ENCODE data around the gene TSGA10IP.
"Not testable (repeated sequence)": the region's sequence is repeated elsewhere in the genome, so short reads cannot be mapped to it uniquely, and the experiment has no call there.

Gene TSGA10IP

DNA sequence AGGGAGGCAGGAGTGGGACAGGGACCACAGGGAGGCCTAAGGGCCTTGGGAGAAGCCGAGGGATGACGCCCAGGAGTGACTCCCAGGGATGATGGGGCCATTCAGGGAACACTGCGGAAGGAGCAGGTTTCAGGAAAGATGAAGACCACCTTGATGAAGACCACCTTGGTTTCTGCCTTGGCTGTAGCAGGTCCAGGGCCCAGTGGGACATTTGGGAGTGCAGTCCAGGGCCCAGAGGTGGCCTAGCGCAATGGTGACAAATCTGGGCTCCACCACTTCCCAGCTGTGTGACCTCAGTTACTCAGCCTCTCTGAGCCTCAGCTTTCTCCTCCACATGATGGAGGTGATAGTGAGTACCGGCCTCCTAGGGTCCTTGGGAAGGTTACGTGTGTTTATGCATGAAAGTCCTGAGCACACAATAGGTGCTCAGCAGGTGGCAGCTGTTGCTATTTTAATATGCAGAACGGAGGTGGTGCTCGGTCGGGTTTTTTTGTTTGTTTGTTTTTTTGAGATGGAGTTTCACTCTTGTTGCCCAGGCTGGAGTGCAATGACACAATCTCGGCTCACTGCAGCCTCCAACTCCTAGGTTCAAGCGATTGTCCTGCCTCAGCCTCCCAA, 770 bp downstream of the TSGA10IP start:
- DNase-seq: no peak

DNA sequence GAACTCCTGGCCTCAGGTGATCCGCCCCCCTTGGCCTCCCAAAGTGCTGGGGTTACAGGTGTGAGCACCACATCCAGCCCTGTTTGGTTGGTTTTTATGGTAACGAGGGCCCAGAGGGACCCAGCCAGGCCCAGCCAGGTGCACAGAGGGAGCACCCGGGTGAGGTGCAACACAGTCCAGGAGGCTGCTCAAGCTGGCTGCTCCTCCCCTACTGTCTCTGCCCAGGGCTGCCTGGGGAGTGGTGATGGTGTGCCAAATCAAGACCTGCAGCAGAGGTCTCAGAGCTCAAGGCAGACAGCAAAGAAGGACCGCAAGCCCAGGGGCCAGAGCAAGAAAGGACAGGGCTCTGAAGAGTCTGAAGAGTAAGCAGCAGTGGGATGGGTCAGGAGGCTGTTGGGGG, 1.4 kb downstream of the TSGA10IP start:
- no peak for DNase-seq

DNA sequence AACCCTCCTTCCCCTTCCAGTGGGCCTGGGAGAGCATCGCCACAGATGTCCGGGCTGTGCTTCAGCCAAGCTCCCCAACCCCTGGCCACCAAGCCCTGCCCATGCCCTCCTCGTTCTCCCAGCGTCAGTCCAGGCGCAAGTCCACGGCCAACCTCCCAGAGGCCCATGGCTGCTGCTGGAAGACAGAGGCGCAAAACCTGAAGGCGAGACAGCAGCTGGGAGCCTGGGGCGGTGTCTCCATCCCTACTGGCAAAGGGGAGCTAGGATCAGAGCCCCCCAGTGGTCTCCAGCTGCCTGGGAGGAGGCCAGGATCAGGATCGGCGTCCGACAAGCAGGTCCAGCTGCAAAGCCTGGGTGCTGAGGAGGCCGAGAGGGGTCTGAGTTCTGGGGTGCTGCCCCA, 1.9 kb downstream of the TSGA10IP start:
- no peak for DNase-seq

DNA sequence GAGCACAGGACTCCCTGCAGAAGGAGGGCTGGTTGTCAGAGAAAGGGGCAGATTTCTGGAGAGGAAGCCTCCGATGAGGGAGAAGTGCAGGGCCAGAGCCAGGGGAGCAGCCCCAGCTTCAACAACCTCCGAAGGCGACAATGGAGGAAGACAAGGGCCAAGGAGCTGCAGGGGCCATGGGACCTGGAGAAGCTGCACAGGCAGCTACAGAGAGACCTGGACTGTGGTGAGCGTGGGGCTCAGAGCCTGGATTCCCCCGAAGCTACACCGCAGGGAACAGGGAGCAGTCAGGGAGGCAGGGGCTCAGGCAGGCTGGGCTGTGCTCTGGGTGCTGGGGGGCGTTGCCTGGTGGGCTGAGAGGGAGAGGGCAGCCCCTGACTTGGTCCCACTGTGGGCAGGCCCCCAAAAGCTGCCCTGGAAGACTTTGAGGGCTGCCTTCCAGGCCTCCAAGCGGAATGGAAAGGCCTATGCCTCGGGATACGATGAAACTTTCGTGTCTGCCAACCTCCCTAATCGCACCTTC, 2.4 kb downstream of the TSGA10IP start:
- DNase-seq: no peak

DNA sequence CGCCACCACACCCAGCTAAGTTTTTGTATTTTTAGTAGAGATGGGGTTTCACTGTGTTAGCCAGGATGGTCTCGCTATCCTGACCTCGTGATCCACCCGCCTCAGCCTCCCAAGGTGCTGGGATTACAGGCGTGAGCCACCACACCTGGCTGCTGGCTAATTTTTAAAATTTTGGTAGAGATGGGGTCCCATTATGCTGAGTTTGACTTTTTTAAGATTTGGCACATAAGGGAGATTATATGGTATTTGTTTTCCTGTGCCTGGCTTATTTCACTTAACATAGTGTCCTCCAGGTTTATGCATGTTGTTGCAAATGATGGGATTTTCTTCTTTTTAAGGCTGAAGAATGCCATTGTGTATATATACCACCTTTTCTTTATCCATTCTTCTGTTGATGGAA, 5.4 kb downstream of the TSGA10IP start:
- not testable (repeated sequence) for DNase-seq

- DNase-seq: not testable (repeated sequence)
Measured at GRCh38 chr11:65951641-65952040, 6.4 kb downstream of the TSGA10IP start.

GRCh38 chr11:65952052-65952521, 6.8 kb downstream of the TSGA10IP start:
- no peak for DNase-seq

GRCh38 chr11:65953471-65953870, 8.2 kb downstream of the TSGA10IP start:
- no peak for DNase-seq

DNA sequence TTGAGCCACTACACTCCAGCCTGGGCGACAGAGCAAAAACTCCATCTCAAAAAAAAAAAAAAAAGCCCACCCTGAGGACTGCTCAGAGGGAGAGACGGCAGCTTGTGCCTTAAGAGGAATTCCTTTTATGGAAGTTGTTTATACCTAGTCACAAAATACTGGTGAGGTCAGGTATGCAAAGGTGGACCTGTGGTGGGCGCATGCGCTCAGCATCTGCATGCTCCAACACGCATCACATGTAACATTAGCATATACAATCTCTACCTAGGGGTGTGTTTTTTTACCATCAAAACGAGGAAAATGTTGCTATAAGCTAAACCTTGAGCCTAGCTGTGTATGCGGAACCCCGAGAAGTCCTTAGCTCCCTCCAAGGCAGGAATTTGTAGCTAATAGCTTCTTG, 9.5 kb downstream of the TSGA10IP start:
- no peak for DNase-seq

DNA sequence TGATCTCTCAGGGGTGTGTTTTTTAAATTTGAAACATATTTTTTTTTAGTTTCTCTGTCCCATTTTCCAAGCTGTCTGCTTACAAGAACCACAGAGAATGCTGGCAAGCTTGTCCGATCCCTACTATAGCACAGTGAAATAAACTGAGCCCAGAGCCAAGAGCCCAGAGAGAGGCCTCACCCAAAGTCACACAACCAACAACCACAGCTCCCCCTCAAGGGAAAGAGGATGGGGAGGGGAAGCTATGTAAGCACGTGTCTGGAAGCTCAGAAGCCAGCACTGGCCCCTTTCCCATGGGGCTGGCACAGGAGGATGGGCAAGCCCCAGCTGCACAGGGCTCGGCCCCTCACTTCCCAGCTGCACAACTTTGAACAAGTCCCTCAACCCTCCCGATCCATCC, 13.0 kb downstream of the TSGA10IP start:
- DNase-seq: no peak

DNA sequence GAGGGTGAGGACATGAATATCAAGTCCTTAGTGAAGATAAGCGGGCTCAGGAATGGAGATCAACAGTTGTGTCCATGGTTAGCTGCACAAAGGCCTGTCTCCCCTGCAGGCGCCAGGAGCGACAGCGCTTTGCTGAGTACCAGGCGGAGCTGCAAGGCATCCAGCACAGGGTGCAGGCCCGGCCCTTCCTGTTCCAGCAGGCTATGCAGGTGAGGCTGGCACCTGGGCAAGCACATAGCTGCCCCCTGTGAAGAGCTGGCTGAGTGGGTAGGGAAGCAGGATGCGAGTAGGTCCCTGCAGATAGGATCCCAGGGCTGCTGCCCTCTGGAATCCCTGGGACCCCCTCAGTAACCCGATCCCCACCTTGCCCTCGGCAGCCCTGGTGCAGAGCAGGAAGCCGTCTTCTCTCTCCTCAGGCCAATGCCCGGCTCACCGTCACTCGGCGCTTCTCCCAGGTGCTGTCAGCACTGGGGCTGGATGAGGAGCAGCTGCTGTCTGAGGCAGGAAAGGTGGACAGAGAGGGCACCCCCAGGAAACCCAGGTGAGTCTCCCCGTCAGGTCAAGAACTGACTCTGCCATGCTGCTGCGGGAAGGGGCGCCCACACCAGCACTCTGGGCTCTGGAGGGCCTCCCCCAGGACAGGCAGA, 13.6 kb downstream of the TSGA10IP start:
- no peak for DNase-seq

DNA sequence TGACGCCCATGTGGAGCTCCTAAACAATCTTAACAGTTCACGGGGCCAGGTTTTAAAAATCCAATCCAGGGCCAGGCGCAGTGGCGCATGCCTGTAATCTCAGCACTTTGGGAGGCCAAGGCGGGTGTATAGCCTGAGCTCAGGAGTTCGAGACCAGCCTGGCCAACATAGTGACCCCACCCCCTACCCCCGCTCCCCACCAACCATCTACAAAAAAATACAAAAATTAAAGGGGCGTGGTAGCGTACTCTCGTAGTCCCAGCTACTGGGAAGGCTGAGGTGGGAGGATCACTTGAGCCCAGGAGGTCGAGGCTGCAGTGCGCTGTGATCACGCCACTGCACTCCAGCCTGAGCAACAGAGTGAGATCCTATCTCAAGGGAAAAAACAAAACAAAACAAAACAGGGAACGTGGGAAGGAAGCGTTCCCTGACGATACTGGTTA, 15.6 kb downstream of the TSGA10IP start:
- no peak for DNase-seq

DNA sequence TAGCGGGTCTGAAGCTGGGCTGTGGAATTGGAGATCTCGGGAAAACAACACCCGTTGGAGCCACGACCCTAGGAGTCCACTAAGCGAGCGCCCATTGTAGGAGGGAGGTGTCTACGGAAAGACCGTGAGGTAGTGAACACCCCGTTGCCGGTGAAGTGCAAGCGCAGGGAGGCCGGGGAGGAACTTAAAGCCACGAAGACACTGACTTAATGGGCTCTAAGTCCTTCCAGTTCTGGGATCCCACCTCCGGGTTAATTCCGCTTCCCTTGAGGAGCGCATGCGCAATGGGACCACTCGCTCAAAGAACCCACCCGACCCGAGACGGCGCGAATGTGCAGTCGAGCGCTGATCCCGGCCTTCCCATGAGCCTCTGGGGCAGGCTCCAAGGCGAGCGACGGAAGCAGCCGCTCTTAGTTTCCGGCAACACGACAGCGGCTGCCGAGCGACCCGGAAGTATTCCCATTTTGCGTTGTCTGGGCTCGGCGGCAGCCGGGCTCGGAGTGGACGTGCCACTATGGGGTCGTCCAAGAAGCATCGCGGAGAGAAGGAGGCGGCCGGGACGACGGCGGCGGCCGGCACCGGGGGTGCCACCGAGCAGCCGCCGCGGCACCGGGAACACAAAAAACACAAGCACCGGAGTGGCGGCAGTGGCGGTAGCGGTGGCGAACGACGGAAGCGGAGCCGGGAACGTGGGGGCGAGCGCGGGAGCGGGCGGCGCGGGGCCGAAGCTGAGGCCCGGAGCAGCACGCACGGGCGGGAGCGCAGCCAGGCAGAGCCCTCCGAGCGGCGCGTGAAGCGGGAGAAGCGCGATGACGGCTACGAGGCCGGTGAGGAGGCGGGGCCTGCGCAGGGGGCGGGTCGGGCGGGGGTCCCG, 16.2 kb downstream of the TSGA10IP start, which contains the start of gene SART1:
TSS of gene SART1 (plus strand) at position 468 of the 874 bp plus-strand sequence. CDS start at position 515, 47 bp downstream.
- DNase-seq: peak; percentile 74 to 99 (median 95)

- no peak for DNase-seq
Measured at GRCh38 chr11:65962141-65962564, 16.9 kb downstream of the TSGA10IP start.

DNA sequence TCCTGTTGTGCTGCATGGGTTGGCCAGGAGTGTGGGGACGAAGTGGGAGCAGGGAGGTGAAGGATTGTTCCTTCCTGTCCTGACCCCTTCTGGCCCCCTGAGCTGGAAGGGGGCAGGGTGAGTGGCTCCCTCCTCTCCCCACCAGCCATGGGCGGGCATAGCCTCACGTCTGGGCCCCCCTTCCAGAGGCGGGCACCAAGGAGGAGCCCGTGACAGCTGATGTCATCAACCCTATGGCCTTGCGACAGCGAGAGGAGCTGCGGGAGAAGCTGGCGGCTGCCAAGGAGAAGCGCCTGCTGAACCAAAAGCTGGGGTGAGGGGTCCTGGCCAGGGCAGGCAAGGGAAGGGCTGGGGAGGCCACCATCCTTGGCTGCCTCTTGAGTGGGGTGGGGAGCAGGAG, 19.6 kb downstream of the TSGA10IP start:
- DNase-seq: no peak

- DNase-seq: no peak
Measured at GRCh38 chr11:65965986-65966762, 20.9 kb downstream of the TSGA10IP start.

DNA sequence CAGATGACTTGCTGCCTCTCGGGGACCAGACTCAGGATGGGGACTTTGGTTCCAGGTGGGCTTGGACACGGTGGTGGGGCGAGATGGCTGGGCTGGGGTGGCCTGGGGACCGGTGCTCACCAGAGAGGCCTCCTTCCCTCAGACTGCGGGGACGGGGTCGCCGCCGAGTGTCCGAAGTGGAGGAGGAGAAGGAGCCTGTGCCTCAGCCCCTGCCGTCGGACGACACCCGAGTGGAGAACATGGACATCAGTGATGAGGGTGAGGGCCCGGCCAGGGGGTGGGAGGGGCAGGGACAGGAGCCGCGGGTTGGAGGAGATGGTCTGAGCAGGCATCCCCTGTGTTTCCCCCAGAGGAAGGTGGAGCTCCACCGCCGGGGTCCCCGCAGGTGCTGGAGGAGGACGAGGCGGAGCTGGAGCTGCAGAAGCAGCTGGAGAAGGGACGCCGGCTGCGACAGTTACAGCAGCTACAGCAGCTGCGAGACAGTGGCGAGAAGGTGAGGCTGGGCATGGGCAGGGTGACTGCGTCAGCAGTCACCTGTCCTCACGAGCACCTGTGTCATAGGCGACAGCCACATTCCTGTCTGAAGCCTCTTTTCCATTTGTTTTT, 22.2 kb downstream of the TSGA10IP start:
- DNase-seq: no peak

DNA sequence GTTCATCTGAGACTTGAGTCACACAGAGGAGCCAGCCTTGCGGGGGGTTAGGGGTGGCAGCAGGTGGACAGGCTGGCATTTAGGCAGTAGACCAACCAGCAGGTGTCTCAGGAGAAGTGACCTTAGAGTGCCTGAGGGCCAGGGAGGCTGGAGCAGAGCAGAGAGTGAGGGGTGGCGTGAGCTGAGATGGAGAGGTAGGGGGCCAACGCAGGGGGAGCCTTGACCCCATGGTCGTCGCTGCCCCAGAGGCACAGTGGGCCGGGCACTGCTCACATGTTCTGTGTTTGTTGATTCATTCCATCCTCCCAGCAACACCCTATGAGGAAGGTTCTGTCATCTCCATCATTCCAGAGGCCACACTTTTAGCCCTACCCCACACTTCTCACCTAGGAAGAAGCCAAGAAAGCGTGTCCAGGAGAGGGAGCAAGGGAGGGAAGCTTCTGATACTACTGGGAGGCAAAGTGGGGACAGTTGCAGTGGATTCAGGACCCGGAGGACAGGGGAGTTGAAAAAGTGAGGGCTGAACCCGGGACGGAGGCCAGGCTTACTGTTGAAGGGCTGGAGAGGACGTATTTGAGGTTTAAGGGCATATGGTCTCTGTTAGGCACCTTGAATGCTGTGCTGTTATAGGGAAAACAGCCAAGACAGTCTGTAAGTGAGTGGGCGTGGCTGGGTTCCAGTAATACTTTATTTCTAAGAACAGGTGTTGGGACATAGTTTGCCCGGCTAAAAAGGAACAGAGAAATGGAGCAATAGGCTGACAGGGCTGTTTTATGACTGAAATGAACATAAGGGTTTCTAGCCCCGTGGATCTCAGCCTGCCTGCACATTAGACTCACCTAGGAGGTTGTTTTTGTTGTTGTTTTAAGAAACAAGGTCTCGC, 23.6 kb downstream of the TSGA10IP start:
- DNase-seq: no peak

DNA sequence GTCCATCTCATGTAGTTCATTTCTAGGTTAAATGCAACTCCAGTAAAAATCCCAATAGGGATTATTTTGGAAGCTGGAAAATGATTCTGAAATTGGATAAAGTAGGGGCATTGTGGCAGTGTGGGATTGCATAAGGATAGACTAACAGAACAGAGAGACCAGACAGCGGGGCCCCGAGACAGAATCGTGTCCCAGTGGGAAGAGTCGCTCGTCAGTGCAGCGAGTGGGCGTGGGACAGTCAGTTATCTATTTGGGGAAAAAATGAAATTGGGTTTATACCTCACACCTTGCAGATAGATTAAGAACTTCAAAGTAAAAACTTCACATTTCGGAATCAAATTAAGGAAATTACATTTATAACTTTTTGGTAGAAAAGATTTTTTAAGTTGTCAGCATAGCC, 26.8 kb downstream of the TSGA10IP start:
- no peak for DNase-seq

Measured in amygdala (tissue), 56 donors.